Keratinocyte (primary cell): Measurements from ENCODE around the gene F5. TPM values are rescaled to one million over a fixed set of nuclear protein-coding genes. Genes with fewer than 3 reads are reported as not detected.
"Not testable (repeated sequence)": the region's sequence is repeated elsewhere in the genome, so short reads cannot be mapped to it uniquely, and the experiment has no call there.

Experiments used
- DNase-seq: peaks from one replicate; pipeline ENCODE4 v3.0.0-alpha.2; 2011; ENCODE audit warnings: low read depth, missing footprints, low spot score
- FAIRE-seq: peaks from 2 replicates; lab custom pipeline; 2011; peaks lifted over from hg19 to GRCh38; lab: Jason Lieb, UNC
- H2AFZ ChIP-seq: 2 replicates; pipeline ENCODE4 v1.6.0; 2012; ENCODE audit warnings: low read length, control low read depth, inconsistent platforms; ENCODE audit not compliant: control insufficient read depth
- H3K27ac ChIP-seq: 2 replicates; pipeline ENCODE4 v1.5.1; 2011; ENCODE audit warnings: low read length; ENCODE audit not compliant: control insufficient read depth, insufficient read depth
- H3K27me3 ChIP-seq: 3 replicates; pipeline ENCODE4 v1.6.0; 2011; ENCODE audit warnings: low read length; ENCODE audit not compliant: control insufficient read depth, insufficient read depth; ENCODE audit errors: extremely low read depth
- H3K36me3 ChIP-seq, 2 experiments: 2 replicates in 1 of 2; 3 replicates in 1 of 2; pipeline ENCODE4 v1.5.1; 2011; ENCODE audit warnings: low read length in 2 of 2, mild to moderate bottlenecking in 1 of 2; ENCODE audit not compliant: control insufficient read depth in 2 of 2, insufficient read depth in 2 of 2; ENCODE audit errors: extremely low read depth in 1 of 2
- H3K4me1 ChIP-seq: 3 replicates; pipeline ENCODE4 v1.5.1; 2011; ENCODE audit warnings: low read length; ENCODE audit not compliant: control insufficient read depth, insufficient read depth; ENCODE audit errors: extremely low read depth
- H3K4me2 ChIP-seq: 3 replicates; pipeline ENCODE4 v1.6.0; 2011; ENCODE audit warnings: low read depth, low read length; ENCODE audit not compliant: control insufficient read depth, insufficient read depth; ENCODE audit errors: extremely low read depth
- H3K4me3 ChIP-seq, 3 experiments: fragments of 200-600 bp in 1 of 3; sonication (generic) in 1 of 3; 2 replicates in 2 of 3; 3 replicates in 1 of 3; pipeline ENCODE4 v1.5.1; 2011 to 2016; ENCODE audit warnings: low read length in 3 of 3, mild to moderate bottlenecking in 3 of 3, control low read depth in 2 of 3, inconsistent platforms in 1 of 3, low read depth in 1 of 3, mixed read lengths in 1 of 3, mixed run types in 1 of 3, moderate library complexity in 1 of 3; ENCODE audit not compliant: control insufficient read depth in 2 of 3, insufficient read depth in 2 of 3; ENCODE audit errors: extremely low read depth in 1 of 3
- H3K79me2 ChIP-seq: 2 replicates; pipeline ENCODE4 v1.6.0; 2012; ENCODE audit warnings: low read length; ENCODE audit not compliant: control insufficient read depth, insufficient read depth
- H3K9ac ChIP-seq: 3 replicates; pipeline ENCODE4 v1.6.0; 2011; ENCODE audit warnings: low read length; ENCODE audit not compliant: control insufficient read depth, insufficient read depth; ENCODE audit errors: extremely low read depth
- H3K9me1 ChIP-seq: 3 replicates; pipeline ENCODE4 v1.6.0; 2011; ENCODE audit warnings: low read length; ENCODE audit not compliant: control insufficient read depth, insufficient read depth; ENCODE audit errors: extremely low read depth
- H3K9me3 ChIP-seq: 2 replicates; pipeline ENCODE4 v1.5.1; 2012; ENCODE audit warnings: low read depth, low read length; ENCODE audit not compliant: control insufficient read depth
- H4K20me1 ChIP-seq: 3 replicates; pipeline ENCODE4 v1.6.0; 2011; ENCODE audit warnings: low read length; ENCODE audit not compliant: control insufficient read depth, insufficient read depth; ENCODE audit errors: extremely low read depth
- CTCF ChIP-seq, 3 experiments: IDR thresholded peaks in 1 of 3; conservative IDR thresholded peaks in 1 of 3; optimal IDR thresholded peaks in 1 of 3; 2 replicates in 2 of 3; 3 replicates in 1 of 3; pipeline versions ENCODE3 to v1.5.1; 2011; ENCODE audit warnings: low read length in 3 of 3, mild to moderate bottlenecking in 3 of 3, moderate library complexity in 2 of 3, control low read depth in 1 of 3, inconsistent platforms in 1 of 3; ENCODE audit not compliant: insufficient read depth in 2 of 3; ENCODE audit errors: extremely low read depth in 1 of 3
- EZH2 ChIP-seq: IDR thresholded peaks from one replicate; pipeline ENCODE4 v1.6.1; 2012; ENCODE audit warnings: inconsistent platforms, mild to moderate bottlenecking, low read length, moderate library complexity
- dilution Hi-C: fragments of 300-500 bp; cut with MboI; formaldehyde crosslinking; loops from one replicate; pipeline ENCODE4 v1.7.0; 2020; ENCODE audit warnings: low sequenced_read_pairs; ENCODE audit not compliant: extremely low pct_ligation_motif_present
- polyA plus RNA-seq, 5 experiments: library from polyadenylated mRNA; depleted of rRNA in 3 of 5; stranded (reverse) in 3 of 5; stranded (forward) in 1 of 5; unstranded in 1 of 5; fragments of >200 nt; gene quantifications; 1 replicate in 1 of 5; 2 replicates in 3 of 5; 3 replicates in 1 of 5; pipeline versions ENCODE4 v1.2.1 to v1.2.3, GENCODE V29; 2011 to 2012; ENCODE audit warnings: missing spikeins in 2 of 5, low read depth in 1 of 5, low replicate concordance in 1 of 5

The F5 gene
- polyA plus RNA-seq, 1 donor (not counting 4 experiments of a cell fraction or from before 2014, with no cell fraction given): 0.01 TPM

GRCh38 chr1:169534653-169535052 lies 51.6 kb downstream of the F5 start:
- no peaks in the 10 kb centered on the region for H3K9me3 ChIP-seq
- TF ChIP-seq CTCF (optimal IDR thresholded peaks at IDR 0.05 in 1 of 3, IDR thresholded peaks at IDR 0.05 in 1 of 3, conservative IDR thresholded peaks at IDR 0.05 in 1 of 3; ENCODE audit: extremely low read depth in 1 of 3, insufficient read depth in 2 of 3, low read length in 3 of 3) (no peak), EZH2 (no peak)
- no peak for FAIRE-seq

GRCh38 chr1:169533528-169534190 lies 52.6 kb downstream of the F5 start:
- not testable (repeated sequence) for H3K79me2 ChIP-seq

More at GRCh38 chr1:169534653-169535052, 51.6 kb downstream of the F5 start:
- H3K27me3 ChIP-seq: no peaks in the 10 kb centered on the region
- no peak overlapping the region for H3K27ac ChIP-seq
- H4K20me1 ChIP-seq: no peaks in the 10 kb centered on the region
- H3K4me2 ChIP-seq: no peak overlapping the region
- H3K36me3 ChIP-seq: no peaks in the 10 kb centered on the region
- H3K9me1 ChIP-seq: no peaks in the 10 kb centered on the region
- H2AFZ ChIP-seq: no peak overlapping the region
- H3K4me1 ChIP-seq: peaks cover 24% of the 10 kb centered on the region
- no peak overlapping the region for H3K4me3 ChIP-seq
- H3K9ac ChIP-seq: no peak overlapping the region
- dilution Hi-C loops: no loop called here
- DNase-seq: no peak
- no peaks in the 10 kb centered on the region for H3K79me2 ChIP-seq

GRCh38 chr1:169530448-169530847 lies 55.8 kb downstream of the F5 start:
- H3K36me3 ChIP-seq: no peaks in the 10 kb centered on the region
- no peak overlapping the region for H3K9ac ChIP-seq
- H3K9me3 ChIP-seq: no peaks in the 10 kb centered on the region
- no peaks in the 10 kb centered on the region for H3K27me3 ChIP-seq
- dilution Hi-C loops: no loop called here
- no peaks in the 10 kb centered on the region for H3K9me1 ChIP-seq
- no peak overlapping the region for H3K27ac ChIP-seq
- H3K4me3 ChIP-seq: no peak overlapping the region
- no peak for FAIRE-seq
- H2AFZ ChIP-seq: no peak overlapping the region
- no peaks in the 10 kb centered on the region for H4K20me1 ChIP-seq
- H3K4me2 ChIP-seq: peak overlapping the region; percentile 9
- H3K79me2 ChIP-seq: no peaks in the 10 kb centered on the region
- TF ChIP-seq EZH2 (no peak), CTCF (optimal IDR thresholded peaks at IDR 0.05 in 1 of 3, IDR thresholded peaks at IDR 0.05 in 1 of 3, conservative IDR thresholded peaks at IDR 0.05 in 1 of 3; ENCODE audit: extremely low read depth in 1 of 3, insufficient read depth in 2 of 3, low read length in 3 of 3) (no peak)
- H3K4me1 ChIP-seq: peaks cover 32% of the 10 kb centered on the region
- DNase-seq: no peak

More at GRCh38 chr1:169533528-169534190, 52.6 kb downstream of the F5 start:
- H3K4me2 ChIP-seq, DNase-seq, H3K4me3 ChIP-seq, dilution Hi-C loops, H3K9ac ChIP-seq, H4K20me1 ChIP-seq, H3K9me1 ChIP-seq, FAIRE-seq, H3K36me3 ChIP-seq, H3K27ac ChIP-seq, H2AFZ ChIP-seq, H3K27me3 ChIP-seq, H3K9me3 ChIP-seq: not testable (repeated sequence)
- peaks cover 22% of the 10 kb centered on the region for H3K4me1 ChIP-seq
